Measurements from ENCODE around the gene PHACTR3.
A peak's percentile ranks its signal among the peaks of the same experiment; 100 is the strongest.

PHACTR3 gene

GRCh38 chr20:59737073-59737666 is 132.8 kb downstream of the PHACTR3 start:
- DNase-seq = no peak

DNA sequence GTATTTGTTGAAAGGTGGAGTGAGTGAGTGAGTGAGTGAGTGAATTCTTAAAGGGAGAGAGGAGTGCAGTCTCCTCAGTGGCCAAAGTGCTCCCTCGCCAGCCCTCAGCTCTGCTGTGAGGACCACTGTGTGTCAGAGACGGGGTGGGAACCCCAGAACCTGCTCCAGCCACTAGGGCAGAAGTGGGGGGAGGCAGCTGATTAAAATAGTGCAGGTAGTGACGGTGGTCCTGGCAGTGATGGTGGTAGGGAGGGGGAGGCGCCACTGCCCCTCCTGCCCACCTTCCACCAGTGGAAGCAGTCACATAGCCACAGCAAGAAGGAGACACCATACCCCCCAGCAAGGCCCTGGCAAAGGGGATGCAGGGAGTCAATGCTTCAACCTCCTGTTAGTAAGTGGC is 133.5 kb downstream of the PHACTR3 start:
- DNase-seq = no peak

- DNase-seq = no peak
Observed at GRCh38 chr20:59738851-59739250, 134.5 kb downstream of the PHACTR3 start.

- no peak for DNase-seq
Observed at GRCh38 chr20:59740621-59741020, 136.3 kb downstream of the PHACTR3 start.

GRCh38 chr20:59741073-59741472 is 136.7 kb downstream of the PHACTR3 start:
- no peak for DNase-seq

- DNase-seq = no peak
Observed at GRCh38 chr20:59742351-59743095, 138.2 kb downstream of the PHACTR3 start.

GRCh38 chr20:59743308-59743707 is 139.0 kb downstream of the PHACTR3 start:
- no peak for DNase-seq

DNA sequence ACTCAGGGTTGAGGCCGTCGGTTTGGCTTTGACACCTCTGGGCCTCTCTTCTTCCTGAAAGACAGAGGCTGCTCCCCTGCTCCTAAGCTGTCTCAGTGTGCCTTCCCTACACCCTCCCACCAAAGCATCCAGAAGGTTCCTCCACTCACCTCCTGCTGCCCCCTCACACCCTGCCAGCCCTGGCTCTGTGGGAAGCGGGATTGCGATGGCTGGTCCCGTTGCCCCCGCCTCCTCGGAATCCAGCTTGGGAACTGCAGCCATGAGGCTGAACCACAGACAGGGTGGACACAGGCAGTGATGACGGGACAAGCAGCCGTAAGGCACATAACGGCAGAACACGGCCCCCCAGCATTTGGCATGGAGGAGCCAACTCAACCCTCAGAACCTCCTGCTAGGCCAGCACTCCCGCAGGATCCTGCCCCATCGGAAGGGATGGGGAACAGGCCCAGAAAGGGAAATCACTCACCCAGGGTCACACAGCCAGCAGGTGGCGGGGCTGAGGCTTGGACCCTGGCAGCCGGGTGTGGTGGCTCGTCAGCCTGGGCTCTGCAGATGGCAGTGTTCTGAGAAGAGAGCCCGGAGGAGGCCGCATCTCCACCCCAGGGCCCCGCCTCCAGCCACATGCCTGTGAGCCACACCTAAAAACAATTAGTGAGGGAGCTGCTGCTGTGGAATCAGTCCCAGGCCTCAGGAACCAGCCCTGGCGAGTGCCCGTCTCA is 139.6 kb downstream of the PHACTR3 start:
- no peak for DNase-seq

DNA sequence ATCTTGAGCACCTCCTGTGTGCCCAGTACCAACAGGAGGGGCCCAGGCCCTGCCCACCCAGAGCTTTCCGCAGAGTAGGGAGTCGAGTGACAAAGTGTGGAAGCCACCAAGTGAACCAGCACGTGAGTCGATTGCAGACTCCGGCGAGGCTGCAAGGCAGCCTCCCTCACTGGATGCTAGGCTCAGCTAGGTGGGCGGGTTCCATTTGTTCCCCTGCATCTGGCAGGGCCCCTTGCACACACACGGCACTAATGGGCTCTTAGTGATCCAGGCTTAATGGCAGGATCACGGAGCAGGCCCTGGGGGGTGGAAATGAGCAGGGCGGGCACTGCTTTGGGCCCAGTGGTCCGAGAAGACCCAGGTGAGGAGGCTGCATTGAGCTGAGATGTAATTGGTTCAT is 140.4 kb downstream of the PHACTR3 start:
- DNase-seq = no peak

- DNase-seq = no peak
Observed at GRCh38 chr20:59745201-59745600, 140.9 kb downstream of the PHACTR3 start.

DNA sequence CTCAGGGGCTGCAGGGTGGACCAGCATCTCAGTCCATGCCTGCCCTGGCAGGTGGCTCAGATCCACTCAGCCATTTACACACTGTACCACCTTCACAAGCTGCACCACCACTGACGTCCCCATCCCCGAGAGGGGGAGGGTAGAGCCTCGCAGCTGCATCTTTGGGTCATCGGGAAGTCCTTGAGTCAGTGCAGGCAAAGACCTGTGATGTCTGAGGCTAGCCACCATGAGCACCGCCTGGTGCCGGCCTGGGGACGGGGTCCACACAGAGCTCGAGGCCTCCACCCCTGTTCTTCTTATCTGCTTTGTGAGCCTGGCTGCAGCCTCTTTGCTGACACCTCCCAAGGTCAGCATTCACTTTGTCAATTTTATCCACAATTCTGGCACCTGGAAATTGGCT is 141.4 kb downstream of the PHACTR3 start:
- DNase-seq = no peak

DNA sequence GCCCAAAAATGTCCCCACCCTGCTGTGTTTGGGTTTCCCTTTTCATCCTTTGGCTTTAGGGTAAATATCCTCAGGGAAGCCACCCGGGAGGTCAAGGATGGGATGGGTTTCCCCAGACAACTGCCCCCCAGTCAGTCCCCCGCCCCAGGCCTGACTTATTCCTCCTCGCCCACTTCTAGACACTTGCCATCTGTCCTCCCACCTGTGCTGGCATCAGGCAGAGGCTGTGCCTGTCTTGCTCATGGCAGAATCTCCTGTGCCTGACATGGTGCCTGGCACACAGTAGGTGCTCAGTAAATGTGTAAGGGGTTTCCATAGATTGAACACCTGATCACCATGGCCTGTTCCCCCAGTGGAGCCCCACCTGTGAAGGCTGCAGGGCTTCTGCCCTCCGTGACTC is 141.8 kb downstream of the PHACTR3 start:
- DNase-seq = no peak

- DNase-seq = no peak
Observed at GRCh38 chr20:59747671-59748515, 143.6 kb downstream of the PHACTR3 start.

DNA sequence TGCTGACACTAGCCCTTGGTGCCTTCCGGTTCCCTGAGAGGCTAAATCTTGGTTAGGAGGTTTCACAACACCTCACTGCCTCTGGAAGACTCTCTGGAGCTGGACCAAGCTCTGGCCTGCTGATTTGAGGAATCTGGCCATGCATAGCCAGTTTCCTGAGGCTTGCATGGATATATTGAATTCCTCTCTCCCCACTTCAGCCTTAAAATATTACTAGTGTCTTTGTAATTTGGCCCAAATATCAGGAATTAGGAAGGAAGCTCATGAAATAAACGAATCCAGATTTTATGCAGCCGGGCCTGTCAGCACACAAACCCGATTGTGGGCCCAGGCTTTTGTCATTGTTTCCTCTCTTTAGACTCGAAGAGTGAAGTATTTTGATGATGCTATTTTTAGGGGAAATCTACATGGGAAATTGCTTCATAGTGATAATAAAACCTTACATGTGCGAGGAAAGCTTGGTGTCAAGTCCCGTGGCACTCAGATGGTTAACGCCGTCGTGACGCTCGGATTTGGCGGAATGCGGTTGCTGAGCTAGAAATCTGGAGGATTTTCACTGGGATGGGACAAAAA is 144.4 kb downstream of the PHACTR3 start:
- no peak for DNase-seq

DNA sequence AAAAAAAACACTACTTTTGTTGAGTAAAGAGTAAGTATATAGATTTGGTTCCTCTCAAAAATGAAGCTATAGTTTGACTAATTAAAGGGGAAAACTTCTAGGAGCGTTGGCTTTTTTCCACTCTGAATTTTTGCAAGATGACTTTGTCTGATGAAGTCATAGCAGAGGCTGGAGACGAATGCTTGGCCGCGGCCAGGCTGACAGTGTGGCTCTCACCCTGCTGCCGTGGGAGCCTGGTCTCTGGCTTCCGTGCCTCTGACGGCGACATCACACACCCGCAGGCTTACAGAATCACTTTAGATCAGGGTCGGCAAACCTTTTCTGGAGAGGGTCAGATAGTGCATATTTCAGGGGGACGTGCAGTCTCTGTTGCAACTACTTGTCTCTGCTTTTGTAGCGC is 145.0 kb downstream of the PHACTR3 start:
- DNase-seq = no peak

GRCh38 chr20:59750209-59750840 is 146.0 kb downstream of the PHACTR3 start:
- no peak for DNase-seq

DNA sequence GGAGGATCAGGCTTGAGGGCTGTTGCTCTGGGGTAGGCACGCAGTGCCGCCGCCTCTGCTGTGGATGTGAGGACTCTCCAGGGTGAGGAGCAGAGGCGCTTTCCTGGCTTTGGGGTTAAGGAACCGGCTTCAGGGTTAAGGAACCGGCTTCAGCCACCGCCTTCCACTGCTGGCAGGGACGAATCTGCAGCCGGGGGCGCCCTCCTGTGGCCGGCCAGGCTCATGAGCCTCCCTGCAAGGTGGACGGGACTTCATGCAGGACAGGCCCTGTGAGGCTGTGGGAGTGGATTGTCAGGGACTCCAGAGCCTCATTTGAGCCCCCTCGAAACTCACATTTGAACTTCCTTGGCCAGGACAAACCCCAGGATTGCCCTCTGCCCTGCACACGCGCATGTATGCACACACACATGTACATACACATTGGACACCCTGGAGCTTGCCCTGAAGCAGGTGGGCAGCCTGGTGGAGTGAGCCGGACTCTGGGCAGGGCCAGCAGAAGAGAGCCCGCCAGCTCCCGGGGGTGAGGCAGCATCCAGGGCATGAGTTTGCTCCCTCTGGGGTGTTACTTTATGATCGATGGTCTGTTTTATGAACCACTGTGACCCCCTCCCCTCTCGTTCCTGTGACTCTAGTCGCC is 146.9 kb downstream of the PHACTR3 start:
- peak; percentile 44 for DNase-seq

DNA sequence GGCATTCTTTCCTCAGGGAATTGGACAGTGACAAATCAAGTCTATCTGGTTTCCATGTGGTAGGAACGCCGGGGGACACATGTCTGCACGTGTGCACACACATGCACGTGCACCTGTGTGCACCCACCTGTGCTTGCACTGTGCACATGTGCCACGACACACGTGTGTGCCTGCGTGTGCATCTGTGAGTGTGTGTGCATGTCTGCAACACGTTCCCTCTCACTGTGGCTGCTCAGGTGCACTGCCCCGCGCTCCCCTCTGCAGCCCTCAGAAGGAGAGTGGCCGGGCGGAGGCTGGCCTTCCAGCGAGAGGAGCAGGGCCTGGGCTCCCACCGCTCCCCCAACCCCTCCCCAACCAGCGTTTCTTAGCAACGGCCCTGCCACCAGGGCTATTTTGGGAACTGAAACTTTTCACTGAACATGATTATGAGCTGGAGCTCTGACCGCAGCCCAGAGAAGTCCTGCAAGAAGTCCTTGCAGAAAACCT is 147.8 kb downstream of the PHACTR3 start:
- no peak for DNase-seq

DNA sequence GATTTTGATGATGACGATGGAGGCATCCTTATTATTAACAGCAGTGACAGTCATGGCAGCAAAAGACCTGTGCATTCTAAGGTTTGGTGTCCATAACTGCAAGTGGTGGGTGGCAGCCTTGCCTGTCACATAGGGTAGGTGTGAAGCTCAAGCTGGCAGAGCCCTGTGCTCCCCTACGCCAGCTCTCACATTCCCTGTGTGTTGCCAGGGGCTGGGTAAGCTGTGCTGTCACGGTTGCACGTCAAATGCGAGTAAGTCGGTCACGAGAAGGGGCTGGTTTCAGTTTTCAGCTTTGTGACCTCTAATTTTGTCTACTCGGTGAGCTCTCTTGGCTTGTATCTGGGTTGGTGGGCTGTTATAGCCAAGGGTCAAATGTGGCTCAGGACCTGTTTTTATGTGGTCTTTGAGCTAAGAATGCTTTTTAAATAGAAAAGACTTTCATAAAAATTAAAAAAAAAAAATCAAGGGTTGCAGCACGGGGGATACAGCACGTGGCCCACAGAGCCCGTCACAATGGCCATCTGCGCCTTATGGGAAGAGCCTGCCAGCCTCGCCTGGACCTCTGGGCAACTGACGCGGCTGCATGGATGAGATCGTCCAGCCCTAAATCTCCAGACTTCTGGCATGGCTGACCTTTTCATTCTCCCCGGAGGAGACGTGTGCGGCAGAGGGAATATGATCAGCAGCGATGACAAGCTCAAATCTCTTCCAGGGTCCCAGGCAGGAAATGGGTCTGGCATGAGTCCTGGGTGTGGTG is 148.5 kb downstream of the PHACTR3 start:
- DNase-seq = no peak

- DNase-seq = no peak
Observed at GRCh38 chr20:59753836-59754235, 149.5 kb downstream of the PHACTR3 start.

- no peak for DNase-seq
Observed at GRCh38 chr20:59754551-59754950, 150.2 kb downstream of the PHACTR3 start.

All from stimulated activated CD4-positive, alpha-beta T cell treated with anti-CD3 and anti-CD28 coated beads, Interleukin-1b, Interleukin-23, amount 100 ng/mL, for 48 hours (primary cell).